ENCODE results near the gene ITIH4.

DNA sequence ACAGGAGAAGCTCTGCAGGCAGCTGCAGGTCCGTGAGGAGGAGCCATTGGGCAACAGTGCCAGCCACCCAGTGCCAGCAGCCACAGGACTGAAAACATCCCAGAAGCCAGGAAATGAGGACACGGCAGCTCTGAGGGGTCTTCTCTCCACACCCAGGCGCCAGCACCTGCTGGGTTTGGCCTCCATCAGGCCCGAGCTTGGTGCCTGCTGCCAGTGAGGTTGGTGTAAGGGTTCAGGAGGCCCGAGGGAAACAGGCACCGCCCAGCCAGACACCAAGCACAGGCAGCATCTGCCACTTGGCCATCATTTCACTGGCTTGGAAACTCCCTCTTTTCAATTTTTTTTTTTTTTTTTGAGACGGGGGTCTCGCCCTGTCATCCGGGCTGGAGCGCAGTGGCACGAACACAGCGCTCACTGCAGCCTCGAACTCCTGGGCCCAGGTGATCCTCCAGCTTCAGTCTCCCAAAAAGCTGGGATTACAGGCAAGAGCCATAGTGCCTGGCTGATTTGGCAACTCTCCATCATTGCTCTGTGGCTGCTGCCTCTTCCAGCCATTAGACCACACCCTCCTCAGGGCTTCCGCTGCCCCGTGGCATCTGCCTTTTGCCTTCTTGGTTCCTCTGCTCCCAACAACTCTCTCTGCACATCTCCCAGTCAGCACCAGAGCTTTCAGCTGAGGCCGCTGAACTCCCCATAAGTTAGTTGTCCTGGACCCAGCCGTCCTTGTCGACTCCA, 37.3 kb downstream of the ITIH4 start:
- no peak for TF ChIP-seq POLR2A (IDR thresholded peaks at IDR 0.05)
- TF ChIP-seq, protein P1, sequence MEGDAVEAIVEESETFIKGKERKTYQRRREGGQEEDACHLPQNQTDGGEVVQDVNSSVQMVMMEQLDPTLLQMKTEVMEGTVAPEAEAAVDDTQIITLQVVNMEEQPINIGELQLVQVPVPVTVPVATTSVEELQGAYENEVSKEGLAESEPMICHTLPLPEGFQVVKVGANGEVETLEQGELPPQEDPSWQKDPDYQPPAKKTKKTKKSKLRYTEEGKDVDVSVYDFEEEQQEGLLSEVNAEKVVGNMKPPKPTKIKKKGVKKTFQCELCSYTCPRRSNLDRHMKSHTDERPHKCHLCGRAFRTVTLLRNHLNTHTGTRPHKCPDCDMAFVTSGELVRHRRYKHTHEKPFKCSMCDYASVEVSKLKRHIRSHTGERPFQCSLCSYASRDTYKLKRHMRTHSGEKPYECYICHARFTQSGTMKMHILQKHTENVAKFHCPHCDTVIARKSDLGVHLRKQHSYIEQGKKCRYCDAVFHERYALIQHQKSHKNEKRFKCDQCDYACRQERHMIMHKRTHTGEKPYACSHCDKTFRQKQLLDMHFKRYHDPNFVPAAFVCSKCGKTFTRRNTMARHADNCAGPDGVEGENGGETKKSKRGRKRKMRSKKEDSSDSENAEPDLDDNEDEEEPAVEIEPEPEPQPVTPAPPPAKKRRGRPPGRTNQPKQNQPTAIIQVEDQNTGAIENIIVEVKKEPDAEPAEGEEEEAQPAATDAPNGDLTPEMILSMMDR (IDR thresholded peaks at IDR 0.05), result no peak
- TF ChIP-seq POLR2AphosphoS5 (IDR thresholded peaks at IDR 0.05), result no peak
